Measurements from ENCODE around the gene ICAM3.

ICAM3 gene

GRCh38 chr19:10362259-10362658 is 22.8 kb upstream of the ICAM3 start:
- in situ Hi-C loops (cut with MboI; ENCODE audit: low sequenced_read_pairs, unreplicated experiment), result no loop called here
- no peak for DNase-seq (ENCODE audit: low spot score)
- TF ChIP-seq, protein P1, sequence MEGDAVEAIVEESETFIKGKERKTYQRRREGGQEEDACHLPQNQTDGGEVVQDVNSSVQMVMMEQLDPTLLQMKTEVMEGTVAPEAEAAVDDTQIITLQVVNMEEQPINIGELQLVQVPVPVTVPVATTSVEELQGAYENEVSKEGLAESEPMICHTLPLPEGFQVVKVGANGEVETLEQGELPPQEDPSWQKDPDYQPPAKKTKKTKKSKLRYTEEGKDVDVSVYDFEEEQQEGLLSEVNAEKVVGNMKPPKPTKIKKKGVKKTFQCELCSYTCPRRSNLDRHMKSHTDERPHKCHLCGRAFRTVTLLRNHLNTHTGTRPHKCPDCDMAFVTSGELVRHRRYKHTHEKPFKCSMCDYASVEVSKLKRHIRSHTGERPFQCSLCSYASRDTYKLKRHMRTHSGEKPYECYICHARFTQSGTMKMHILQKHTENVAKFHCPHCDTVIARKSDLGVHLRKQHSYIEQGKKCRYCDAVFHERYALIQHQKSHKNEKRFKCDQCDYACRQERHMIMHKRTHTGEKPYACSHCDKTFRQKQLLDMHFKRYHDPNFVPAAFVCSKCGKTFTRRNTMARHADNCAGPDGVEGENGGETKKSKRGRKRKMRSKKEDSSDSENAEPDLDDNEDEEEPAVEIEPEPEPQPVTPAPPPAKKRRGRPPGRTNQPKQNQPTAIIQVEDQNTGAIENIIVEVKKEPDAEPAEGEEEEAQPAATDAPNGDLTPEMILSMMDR (IDR thresholded peaks at IDR 0.05; ENCODE audit: borderline replicate concordance, control extremely low read depth, extremely low read depth, insufficient read depth, missing control alignments), result no peak

GRCh38 chr19:10361569-10362011 is 22.2 kb upstream of the ICAM3 start:
- in situ Hi-C loops (cut with MboI; ENCODE audit: low sequenced_read_pairs, unreplicated experiment), result no loop called here

GRCh38 chr19:10356431-10356830 is 17.0 kb upstream of the ICAM3 start:
- TF ChIP-seq, protein P1 (IDR thresholded peaks at IDR 0.05; ENCODE audit: borderline replicate concordance, control extremely low read depth, extremely low read depth, insufficient read depth, missing control alignments), result no peak
- DNase-seq (ENCODE audit: low spot score), result no peak
- in situ Hi-C loops (cut with MboI; ENCODE audit: low sequenced_read_pairs, unreplicated experiment), result no loop called here

More at GRCh38 chr19:10361569-10362011, 22.2 kb upstream of the ICAM3 start:
- TF ChIP-seq, protein P1 (IDR thresholded peaks at IDR 0.05; ENCODE audit: borderline replicate concordance, control extremely low read depth, extremely low read depth, insufficient read depth, missing control alignments), result no peak
- peak; percentile 26 for DNase-seq (ENCODE audit: low spot score)

- TF ChIP-seq, protein P1 (IDR thresholded peaks at IDR 0.05; ENCODE audit: borderline replicate concordance, control extremely low read depth, extremely low read depth, insufficient read depth, missing control alignments), result no peak
- peak; percentile 31 for DNase-seq (ENCODE audit: low spot score)
- in situ Hi-C loops (cut with MboI; ENCODE audit: low sequenced_read_pairs, unreplicated experiment), result no loop called here
Observed at GRCh38 chr19:10353793-10354391, 14.5 kb upstream of the ICAM3 start.

DNA sequence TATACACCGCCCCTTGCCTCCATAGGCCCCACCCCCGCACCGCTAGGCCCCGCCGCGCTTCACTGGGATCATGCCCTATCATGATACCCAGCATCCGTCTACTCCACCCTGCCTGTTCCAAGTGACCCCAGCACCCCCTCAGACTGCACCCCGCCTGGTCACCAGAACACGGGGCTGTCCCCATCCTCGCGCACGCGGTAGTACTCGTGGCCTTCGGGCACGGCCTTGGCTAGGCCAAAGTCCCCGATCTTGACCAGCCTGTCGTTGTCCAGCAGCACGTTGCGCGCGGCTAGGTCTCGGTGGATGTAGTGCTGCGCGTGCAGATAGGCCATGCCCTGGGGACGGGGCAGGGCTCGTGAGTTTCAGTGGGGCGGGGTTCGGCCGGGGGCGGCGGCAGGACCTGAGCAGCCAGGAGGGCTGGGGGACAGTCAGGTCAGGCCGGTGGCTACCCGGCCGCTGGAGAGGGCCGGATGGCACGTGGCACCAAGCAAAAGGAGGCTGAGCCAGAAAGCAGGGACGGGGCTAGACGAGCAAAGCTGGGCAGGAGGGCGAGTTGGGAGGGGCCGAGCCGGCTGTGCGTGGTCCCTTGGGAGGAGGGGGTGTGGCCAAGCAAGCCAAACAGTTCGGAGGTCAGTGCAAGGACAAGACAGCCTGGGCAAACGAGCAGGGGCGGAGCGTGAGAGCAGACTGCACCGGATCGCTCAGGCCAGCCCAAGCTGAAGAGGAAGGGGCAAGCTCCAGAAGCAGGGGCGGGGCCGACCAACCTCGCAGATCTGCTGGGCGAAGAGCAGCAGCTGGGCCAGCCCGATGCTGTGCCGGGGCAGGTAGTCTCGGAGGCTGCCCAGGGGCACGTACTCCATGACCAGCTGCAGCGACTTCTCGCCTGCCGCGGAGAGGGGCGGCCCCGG is 13.6 kb upstream of the ICAM3 start:
- in situ Hi-C loops (cut with MboI; ENCODE audit: low sequenced_read_pairs, unreplicated experiment), result no loop called here
- TF ChIP-seq, protein P1 (IDR thresholded peaks at IDR 0.05; ENCODE audit: borderline replicate concordance, control extremely low read depth, extremely low read depth, insufficient read depth, missing control alignments), result no peak
- DNase-seq (ENCODE audit: low spot score), result no peak

GRCh38 chr19:10346509-10346908 is 7.1 kb upstream of the ICAM3 start:
- TF ChIP-seq, protein P1 (IDR thresholded peaks at IDR 0.05; ENCODE audit: borderline replicate concordance, control extremely low read depth, extremely low read depth, insufficient read depth, missing control alignments), result no peak
- no peak for DNase-seq (ENCODE audit: low spot score)
- in situ Hi-C loops (cut with MboI; ENCODE audit: low sequenced_read_pairs, unreplicated experiment), result no loop called here

Measured in GM13976 (cell line).